Left lung (tissue), 10 donors: Measurements from ENCODE around the gene RGS12. TPM values are rescaled to one million over a fixed set of nuclear protein-coding genes. Genes with fewer than 3 reads are reported as not detected.

ENCODE experiments used
- ATAC-seq: fragments of 200-7000 bp; cut with Tn5 transposase; one replicate; pipeline ENCODE4 v1.9.1; 2020; ENCODE audit warnings: moderate library complexity
- DNase-seq, 4 donors: peaks; one replicate each; pipeline ENCODE4 v3.0.0-alpha.2; 2013 to 2020
- H3K27ac ChIP-seq, 2 donors: fragments of 200-600 bp; sonication (generic) in 1 of 2; one replicate each; pipeline versions ENCODE4 v1.5.0 to v1.8.0; 2020 to 2021
- H3K27me3 ChIP-seq, 2 donors: fragments of 200-600 bp; sonication (generic) in 1 of 2; one replicate each; pipeline versions ENCODE4 v1.5.0 to v1.8.0; 2020 to 2021
- H3K36me3 ChIP-seq, 2 donors: fragments of 200-600 bp; sonication (generic) in 1 of 2; one replicate each; pipeline versions ENCODE4 v1.5.0 to v1.8.0; 2020 to 2021
- H3K4me1 ChIP-seq, 2 donors: fragments of 200-600 bp; one replicate each; pipeline ENCODE4 v1.8.0; 2021
- H3K4me3 ChIP-seq, 2 donors: fragments of 200-600 bp; sonication (generic) in 1 of 2; one replicate each; pipeline versions ENCODE4 v1.5.0 to v1.8.0; 2020 to 2021; ENCODE audit warnings: mild to moderate bottlenecking in 1 of 2
- H3K9me3 ChIP-seq, 2 donors: fragments of 200-600 bp; sonication (generic) in 1 of 2; one replicate each; pipeline versions ENCODE4 v1.5.0 to v1.8.0; 2020 to 2021
- CTCF ChIP-seq, 2 donors: fragments of 200-600 bp; sonication (generic) in 1 of 2; IDR thresholded peaks; one replicate each; pipeline versions ENCODE4 v1.5.0 to v1.8.0; 2021; ENCODE audit warnings: antibody characterized with exemption in 2 of 2
- intact Hi-C, 2 donors: fragments of 100-400 bp; cut with DNase I; formaldehyde crosslinking; loops; one replicate each; pipeline versions ENCODE4 v1.11.2 to v1.14.2; 2022
- polyA plus RNA-seq, 6 donors: library from polyadenylated mRNA; unstranded; fragments of 120-200 nt; gene quantifications; one replicate each; pipeline ENCODE4 v1.2.1, GENCODE V29; 2013; ENCODE audit not compliant: insufficient read length in 6 of 6
- total RNA-seq, 2 donors: library from RNA; stranded (reverse); fragmentation: NEBNext Ultra II Directional; extraction: Animal tissue kit (Norgen Biotek cat#: 25700); gene quantifications; one replicate each; pipeline ENCODE4 v1.2.1, GENCODE V29; 2021
- donor health status: DM: no; HTN: yes; CAD: no.
- donor health status: DM: no; HTN: no; CAD: no.

Gene RGS12
- total and polyA plus RNA-seq, 8 donors: 28.2 to 80.7 (median 68.2) TPM

DNA sequence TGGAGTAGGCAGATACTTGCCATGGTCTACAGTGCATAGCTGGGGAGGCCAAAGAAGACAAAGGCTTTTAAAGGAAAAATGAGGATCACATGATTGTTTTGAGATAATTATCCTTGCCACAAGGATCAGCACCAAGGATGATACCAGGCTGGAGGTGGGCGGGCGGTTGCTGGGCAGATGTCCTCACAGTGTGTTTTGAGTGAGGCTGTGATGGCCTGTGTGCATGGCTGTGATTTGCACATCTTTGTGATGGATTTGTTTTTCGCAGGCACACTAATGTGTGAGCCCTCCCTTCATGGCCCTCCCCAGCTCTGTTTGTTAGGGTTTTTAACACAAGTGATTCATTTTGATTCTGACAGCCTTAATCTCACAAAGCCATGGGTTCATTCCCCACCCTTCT lies 46.8 kb downstream of the RGS12 start:
- Histone ChIP-seq H3K9me3 (no peaks in the 10 kb centered on the region), H3K4me1 (peaks cover 0 to 3% of the 10 kb centered on the region in 2 donors), H3K36me3 (no peaks in the 10 kb centered on the region), H3K27me3 (no peaks in the 10 kb centered on the region), H3K27ac (no peak overlapping the region), H3K4me3 (no peak overlapping the region)
- ATAC-seq (no peak), DNase-seq (no peak)
- no peak for TF ChIP-seq CTCF (IDR thresholded peaks at IDR 0.05)
- intact Hi-C loops: no loop called here

DNA sequence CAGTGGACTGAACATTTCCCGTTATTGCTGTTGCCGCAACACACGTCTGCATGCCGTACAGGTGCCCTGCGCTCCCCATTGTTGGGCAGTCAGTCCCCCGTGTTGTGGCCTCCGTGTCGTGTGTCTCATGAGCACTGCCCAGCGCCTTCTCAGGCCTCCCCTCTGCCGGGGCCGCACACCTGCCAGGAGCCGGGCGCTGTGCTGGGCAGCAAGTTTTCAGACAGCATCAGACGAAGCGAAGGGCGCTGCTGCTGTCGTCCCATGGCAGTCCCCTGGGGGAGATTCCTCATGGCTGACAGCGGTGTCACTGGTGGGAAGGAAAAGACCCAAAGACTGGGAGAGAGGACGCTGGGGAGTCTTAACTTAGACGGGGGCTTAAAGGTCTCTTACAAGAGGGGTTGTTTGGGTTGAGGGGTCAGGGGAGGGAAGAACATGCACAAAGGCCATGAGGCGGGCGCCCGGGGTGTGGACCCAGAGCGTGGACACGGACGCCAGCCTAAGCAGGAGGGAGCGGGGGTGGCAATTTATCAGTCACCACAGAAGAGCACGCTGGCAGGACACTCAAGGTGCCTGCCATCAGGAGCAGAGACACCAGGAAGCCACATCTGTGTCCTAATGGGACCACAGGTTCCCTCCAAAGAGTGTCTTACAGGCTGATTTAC lies 47.3 kb downstream of the RGS12 start:
- Histone ChIP-seq H3K4me1 (peaks cover 0 to 3% of the 10 kb centered on the region in 2 donors), H3K27ac (no peak overlapping the region), H3K36me3 (no peaks in the 10 kb centered on the region), H3K4me3 (no peak overlapping the region), H3K27me3 (no peaks in the 10 kb centered on the region), H3K9me3 (no peaks in the 10 kb centered on the region)
- DNase-seq: peak in 1 of 4 donors; percentile 75
- no peak for ATAC-seq
- intact Hi-C loops: no loop called here
- no peak for TF ChIP-seq CTCF (IDR thresholded peaks at IDR 0.05)

GRCh38 chr4:3340700-3341083 lies 47.9 kb downstream of the RGS12 start:
- H3K4me1 ChIP-seq: peaks cover 0 to 8% of the 10 kb centered on the region in 2 donors
- no peaks in the 10 kb centered on the region for H3K27me3 ChIP-seq
- H3K27ac ChIP-seq: no peak overlapping the region
- intact Hi-C loops: no loop called here
- H3K9me3 ChIP-seq: no peaks in the 10 kb centered on the region
- peak; percentile 96 for ATAC-seq
- peak in 2 of 4 donors; percentile 86 to 90 for DNase-seq
- H3K36me3 ChIP-seq: no peaks in the 10 kb centered on the region
- no peak for TF ChIP-seq CTCF (IDR thresholded peaks at IDR 0.05)
- no peak overlapping the region for H3K4me3 ChIP-seq

DNA sequence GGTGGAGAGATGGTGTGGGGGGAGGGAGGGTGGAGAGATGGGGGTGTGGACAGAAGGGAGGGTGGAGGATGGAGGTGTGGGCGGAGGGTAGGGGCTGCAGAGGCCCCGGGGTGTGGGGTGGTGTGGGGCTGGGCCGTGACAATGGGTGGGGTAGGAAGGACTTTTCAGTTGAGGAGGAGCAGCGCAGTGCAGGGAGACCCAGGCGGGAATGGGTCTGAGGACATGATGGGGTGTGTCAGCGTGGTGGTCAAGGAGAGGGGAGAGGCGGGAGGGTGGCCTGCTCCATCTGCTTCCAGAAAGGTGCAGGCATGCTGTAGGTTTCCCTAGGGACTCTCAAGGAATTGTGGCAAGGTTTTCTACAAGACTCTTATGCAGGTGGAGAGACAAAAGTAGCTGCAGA lies 48.9 kb downstream of the RGS12 start:
- Histone ChIP-seq H3K36me3 (no peaks in the 10 kb centered on the region), H3K27ac (no peak overlapping the region), H3K27me3 (no peaks in the 10 kb centered on the region), H3K9me3 (no peaks in the 10 kb centered on the region), H3K4me1 (peaks cover 0 to 16% of the 10 kb centered on the region in 2 donors), H3K4me3 (no peak overlapping the region)
- TF ChIP-seq CTCF (IDR thresholded peaks at IDR 0.05): no peak
- DNase-seq (peak in 1 of 4 donors; percentile 50), ATAC-seq (no peak)
- intact Hi-C loops: no loop called here

- Histone ChIP-seq H3K27me3 (no peaks in the 10 kb centered on the region), H3K27ac (no peak overlapping the region), H3K4me1 (peaks cover 0 to 16% of the 10 kb centered on the region in 2 donors), H3K4me3 (no peak overlapping the region), H3K9me3 (no peaks in the 10 kb centered on the region), H3K36me3 (no peaks in the 10 kb centered on the region)
- intact Hi-C loops: no loop called here
- ATAC-seq: no peak
- no peak for TF ChIP-seq CTCF (IDR thresholded peaks at IDR 0.05)
- DNase-seq: no peak
These were observed 49.5 kb downstream of the RGS12 start for GRCh38 chr4:3342182-3342854.

Other genes starting within 250 kb of the RGS12 start
- not detected for gene HTT-AS, start 218.5 kb upstream of the RGS12 start, total RNA-seq
- gene HTT-AS, start 218.5 kb upstream of the RGS12 start, polyA plus RNA-seq: not detected
- gene HTT, start 218.3 kb upstream of the RGS12 start, total RNA-seq: 10 to 100 TPM; 72.9 to 75.9 TPM
- 10 to 100 TPM; 34.5 to 44.8 (median 39.9) TPM for gene HTT, start 218.3 kb upstream of the RGS12 start, polyA plus RNA-seq
- 1 to 10 TPM; 1.1 to 1.4 TPM for gene MSANTD1, start 43.9 kb upstream of the RGS12 start, total RNA-seq
- 1 to 10 TPM in 3 of 6 donors, under 1 TPM in 3; 0.54 to 1.2 (median 0.99) TPM for gene MSANTD1, start 43.9 kb upstream of the RGS12 start, polyA plus RNA-seq
- gene HGFAC, start 148.9 kb downstream of the RGS12 start, total RNA-seq: under 1 TPM in 1 of 2 donors, not detected in 1; 0.32 TPM
- gene HGFAC, start 148.9 kb downstream of the RGS12 start, polyA plus RNA-seq: 1 to 10 TPM in 2 of 6 donors, under 1 TPM in 4; 0.56 to 1.5 (median 0.77) TPM
- gene DOK7, start 170.3 kb downstream of the RGS12 start, total RNA-seq: 1 to 10 TPM; 1.6 to 6.3 TPM
- gene DOK7, start 170.3 kb downstream of the RGS12 start, polyA plus RNA-seq: 1 to 10 TPM in 3 of 6 donors, under 1 TPM in 3; 0.28 to 1.5 (median 0.95) TPM
- 100 to 1,000 TPM; 192 to 218 TPM for gene LRPAP1, start 239.4 kb downstream of the RGS12 start, total RNA-seq
- gene LRPAP1, start 239.4 kb downstream of the RGS12 start, polyA plus RNA-seq: 100 to 1,000 TPM in 5 of 6 donors, 10 to 100 TPM in 1; 95.9 to 116 (median 107) TPM